ACHN (cell line): ENCODE measurements around the gene PCDH1.
"Not testable (repeated sequence)": the region's sequence is repeated elsewhere in the genome, so short reads cannot be mapped to it uniquely, and the experiment has no call there.

Experiments used
- DNase-seq: peaks from one replicate; pipeline ENCODE4 v3.0.0-alpha.2; 2015
- in situ Hi-C: cut with HindIII; loops from 2 replicates; pipeline ENCODE4 v1.10.0; 2017; ENCODE audit warnings: low sequenced_read_pairs, low pct_ligation_motif_present, low pct_unique_long_range_greater_than_20kb

The PCDH1 gene

GRCh38 chr5:141878186-141878710, at the start of gene PCDH1:
Gene PCDH1, minus strand, starts transcription at chr5:141878410. Its CDS starts 148 bp downstream, at chr5:141878262.
- in situ Hi-C loops = no loop called here
- DNase-seq = peak; percentile 28

- in situ Hi-C loops = no loop called here
- no peak for DNase-seq
Measured at GRCh38 chr5:141926434-141926833, 48.2 kb upstream of the PCDH1 start.

- in situ Hi-C loops = no loop called here
Measured at GRCh38 chr5:141923448-141924313, 45.5 kb upstream of the PCDH1 start, which contains the start of gene DELE1. Gene DELE1, plus strand, starts transcription at chr5:141923871. Its CDS starts 71 bp downstream, at chr5:141923942.

GRCh38 chr5:141922827-141923447, 44.7 kb upstream of the PCDH1 start:
- DNase-seq, in situ Hi-C loops: not testable (repeated sequence)

More at GRCh38 chr5:141923448-141924313, 45.5 kb upstream of the PCDH1 start, which contains the start of gene DELE1:
- DNase-seq = peak; percentile 90

GRCh38 chr5:141920771-141921170, 42.6 kb upstream of the PCDH1 start:
- in situ Hi-C loops = no loop called here
- no peak for DNase-seq

- in situ Hi-C loops = no loop called here
- DNase-seq = no peak
Measured at GRCh38 chr5:141919218-141920119, 41.3 kb upstream of the PCDH1 start.

- in situ Hi-C loops = no loop called here
- DNase-seq = no peak
Measured at GRCh38 chr5:141917760-141918159, 39.5 kb upstream of the PCDH1 start.

GRCh38 chr5:141916522-141916921, 38.3 kb upstream of the PCDH1 start:
- no peak for DNase-seq
- in situ Hi-C loops = no loop called here

- in situ Hi-C loops = no loop called here
- DNase-seq = no peak
Measured at GRCh38 chr5:141915881-141916336, 37.7 kb upstream of the PCDH1 start.

GRCh38 chr5:141914797-141915196, 36.6 kb upstream of the PCDH1 start:
- in situ Hi-C loops = no loop called here
- DNase-seq = no peak

- no peak for DNase-seq
- in situ Hi-C loops = no loop called here
Measured at GRCh38 chr5:141914199-141914743, 36.1 kb upstream of the PCDH1 start.

- no peak for DNase-seq
- in situ Hi-C loops = no loop called here
Measured at GRCh38 chr5:141913560-141914198, 35.5 kb upstream of the PCDH1 start.

GRCh38 chr5:141910271-141910673, 32.1 kb upstream of the PCDH1 start:
- in situ Hi-C loops = no loop called here
- DNase-seq = no peak

- no peak for DNase-seq
- in situ Hi-C loops = no loop called here
Measured at GRCh38 chr5:141909212-141909611, 31.0 kb upstream of the PCDH1 start.

GRCh38 chr5:141908796-141909195, 30.6 kb upstream of the PCDH1 start:
- no peak for DNase-seq
- in situ Hi-C loops = no loop called here

GRCh38 chr5:141906972-141907371, 28.8 kb upstream of the PCDH1 start:
- in situ Hi-C loops = no loop called here
- no peak for DNase-seq

- DNase-seq = no peak
- in situ Hi-C loops = no loop called here
Measured at GRCh38 chr5:141906517-141906916, 28.3 kb upstream of the PCDH1 start.

- DNase-seq = no peak
- in situ Hi-C loops = no loop called here
Measured at GRCh38 chr5:141904551-141904950, 26.3 kb upstream of the PCDH1 start.
